Vagina (tissue), 2 donors: ENCODE measurements around the gene EIF4G1.

Source experiments
- POLR2AphosphoS5 ChIP-seq, 2 donors: sonication (generic); formaldehyde crosslinking; IDR thresholded peaks; one replicate each; pipeline ENCODE4 v1.9.0; 2017; ENCODE audit warnings: antibody characterized with exemption in 2 of 2, mild to moderate bottlenecking in 2 of 2, low read depth in 1 of 2; ENCODE audit not compliant: insufficient read depth in 1 of 2
- TF ChIP-seq, protein P1 (sequence below), 3 experiments: fragments of 450-650 bp in 2 of 3; fragments of 200-600 bp in 1 of 3; sonication (generic) in 1 of 3; IDR thresholded peaks; one replicate each; pipeline ENCODE4 v1.5.1; 2017 to 2019; ENCODE audit warnings: antibody characterized with exemption in 3 of 3, mild to moderate bottlenecking in 2 of 3, moderate library complexity in 2 of 3

DNA sequence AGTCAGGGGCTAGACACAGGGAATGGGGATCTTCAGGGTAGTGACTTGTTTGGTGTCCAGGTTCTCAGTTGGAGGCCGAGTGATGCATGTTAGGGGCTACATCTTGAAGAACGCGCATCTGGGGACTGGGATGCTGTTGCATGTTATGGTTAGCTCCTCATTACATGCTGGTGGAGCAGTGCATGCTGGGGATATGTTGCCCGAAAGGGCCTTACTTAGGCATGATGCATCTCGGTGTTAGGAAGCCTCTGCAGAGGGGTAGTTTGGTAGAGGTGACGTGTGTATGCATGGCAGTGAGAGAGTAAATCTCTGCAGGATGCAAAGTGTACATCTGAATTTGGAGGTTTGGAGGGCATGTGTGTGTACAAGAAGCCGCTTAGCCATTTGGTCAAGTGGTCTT lies 2.4 kb downstream of the EIF4G1 start:
- TF ChIP-seq, protein P1, sequence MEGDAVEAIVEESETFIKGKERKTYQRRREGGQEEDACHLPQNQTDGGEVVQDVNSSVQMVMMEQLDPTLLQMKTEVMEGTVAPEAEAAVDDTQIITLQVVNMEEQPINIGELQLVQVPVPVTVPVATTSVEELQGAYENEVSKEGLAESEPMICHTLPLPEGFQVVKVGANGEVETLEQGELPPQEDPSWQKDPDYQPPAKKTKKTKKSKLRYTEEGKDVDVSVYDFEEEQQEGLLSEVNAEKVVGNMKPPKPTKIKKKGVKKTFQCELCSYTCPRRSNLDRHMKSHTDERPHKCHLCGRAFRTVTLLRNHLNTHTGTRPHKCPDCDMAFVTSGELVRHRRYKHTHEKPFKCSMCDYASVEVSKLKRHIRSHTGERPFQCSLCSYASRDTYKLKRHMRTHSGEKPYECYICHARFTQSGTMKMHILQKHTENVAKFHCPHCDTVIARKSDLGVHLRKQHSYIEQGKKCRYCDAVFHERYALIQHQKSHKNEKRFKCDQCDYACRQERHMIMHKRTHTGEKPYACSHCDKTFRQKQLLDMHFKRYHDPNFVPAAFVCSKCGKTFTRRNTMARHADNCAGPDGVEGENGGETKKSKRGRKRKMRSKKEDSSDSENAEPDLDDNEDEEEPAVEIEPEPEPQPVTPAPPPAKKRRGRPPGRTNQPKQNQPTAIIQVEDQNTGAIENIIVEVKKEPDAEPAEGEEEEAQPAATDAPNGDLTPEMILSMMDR (IDR thresholded peaks at IDR 0.05), result no peak
- no peak for TF ChIP-seq POLR2AphosphoS5 (IDR thresholded peaks at IDR 0.05; ENCODE audit: insufficient read depth in 1 of 2, low read depth in 1 of 2)
